Hepatocyte (in vitro differentiated cells): ENCODE results near the gene RAB28. TPM values are rescaled to one million over a fixed set of nuclear protein-coding genes. Genes with fewer than 3 reads are reported as not detected.

Source experiments
- DNase-seq: peaks from one replicate; pipeline ENCODE4 v3.0.0-alpha.2; 2016; ENCODE audit warnings: low spot score
- H2AFZ ChIP-seq: fragments of 200-600 bp; sonication (generic); 2 replicates; pipeline ENCODE4 v1.6.0; 2016; ENCODE audit warnings: antibody characterized with exemption, mild to moderate bottlenecking
- H3K27ac ChIP-seq: fragments of 200-600 bp; sonication (generic); 2 replicates; pipeline ENCODE4 v1.5.1; 2016; ENCODE audit warnings: mild to moderate bottlenecking
- H3K27me3 ChIP-seq: fragments of 200-600 bp; sonication (generic); 2 replicates; pipeline ENCODE4 v1.6.1; 2016
- H3K36me3 ChIP-seq: fragments of 200-600 bp; sonication (generic); replicated peaks from 2 replicates; pipeline ENCODE4 v1.5.1; 2016; ENCODE audit warnings: low read depth; ENCODE audit not compliant: insufficient read depth
- H3K4me1 ChIP-seq: fragments of 200-600 bp; sonication (generic); 2 replicates; pipeline ENCODE4 v1.5.1; 2016; ENCODE audit warnings: mild to moderate bottlenecking, moderate library complexity; ENCODE audit not compliant: insufficient read depth
- H3K4me2 ChIP-seq: fragments of 200-600 bp; sonication (generic); 2 replicates; pipeline ENCODE4 v1.6.0; 2016
- H3K4me3 ChIP-seq: fragments of 200-600 bp; sonication (generic); 2 replicates; pipeline ENCODE4 v1.5.1; 2016; ENCODE audit warnings: mild to moderate bottlenecking
- H3K79me2 ChIP-seq: fragments of 200-600 bp; sonication (generic); 2 replicates; pipeline ENCODE4 v1.6.0; 2017; ENCODE audit warnings: mild to moderate bottlenecking
- H3K9me2 ChIP-seq: fragments of 200-600 bp; sonication (generic); replicated peaks from 2 replicates; pipeline ENCODE4 v1.6.0; 2017; ENCODE audit warnings: mild to moderate bottlenecking; ENCODE audit not compliant: insufficient read depth
- H3K9me3 ChIP-seq: fragments of 200-600 bp; sonication (generic); 2 replicates; pipeline ENCODE4 v1.5.1; 2016; ENCODE audit warnings: low read depth, mild to moderate bottlenecking
- H4K20me1 ChIP-seq: fragments of 200-600 bp; sonication (generic); 2 replicates; pipeline ENCODE4 v1.6.0; 2016; ENCODE audit warnings: mild to moderate bottlenecking; ENCODE audit not compliant: insufficient read depth, poor library complexity, severe bottlenecking
- EZH2 ChIP-seq: fragments of 200-600 bp; sonication (generic); IDR thresholded peaks from 2 replicates; pipeline ENCODE4 v1.6.1; 2016; ENCODE audit warnings: antibody characterized with exemption, mild to moderate bottlenecking, borderline replicate concordance
- EZH2phosphoT487 ChIP-seq: fragments of 200-600 bp; sonication (generic); IDR thresholded peaks from one replicate; pipeline ENCODE4 v1.6.1; 2018; ENCODE audit warnings: antibody characterized with exemption, mild to moderate bottlenecking, low read depth, moderate library complexity; ENCODE audit not compliant: unreplicated experiment, severe bottlenecking
- WGBS: methylation state at CpG from one replicate; pipeline ENCODE4 v1.1.6; 2016; ENCODE audit warnings: low lambda C conversion rate; ENCODE audit errors: missing lambda C conversion rate; 5-methylcytosine and 5-hydroxymethylcytosine counted together
- polyA plus RNA-seq: library from polyadenylated mRNA; unstranded; fragments of >200 nt; fragmentation: Nextera tagmentation; extraction: Ambion mirVana; gene quantifications from 2 replicates; pipeline ENCODE4 v1.2.1, GENCODE V29; 2016
- total RNA-seq: library from RNA; depleted of rRNA; stranded (reverse); fragments of >200 nt; gene quantifications from 2 replicates; pipeline ENCODE4 v1.2.3, GENCODE V29; 2014
- TF ChIP-seq, protein P1 (sequence below): fragments of 200-600 bp; sonication (generic); IDR thresholded peaks from 2 replicates; pipeline ENCODE4 v1.5.1; 2016; ENCODE audit warnings: antibody characterized with exemption, mild to moderate bottlenecking; ENCODE audit not compliant: poor library complexity

Gene RAB28
- total and polyA plus RNA-seq, 2 experiments from 2014 or later = 14.5 to 26.1 TPM

DNA sequence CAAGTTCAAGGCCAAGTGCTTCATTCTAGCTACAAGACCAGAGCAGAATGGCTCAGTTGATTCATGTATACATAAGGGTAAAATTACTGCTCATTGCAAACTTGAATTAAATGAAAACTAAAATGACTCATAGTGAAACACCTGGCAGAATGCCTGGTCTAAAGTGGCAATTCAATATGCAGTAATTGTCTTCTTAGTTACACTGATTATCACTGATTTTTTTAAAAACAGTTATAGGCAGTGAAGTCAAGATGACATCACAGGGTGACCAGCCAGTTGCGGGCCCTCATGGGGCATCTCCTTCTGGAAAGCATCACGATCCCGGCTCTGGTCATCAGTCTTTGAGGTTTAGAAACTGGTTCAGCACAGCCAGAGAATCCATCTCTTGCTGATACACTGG is 154.2 kb downstream of the RAB28 start:
- WGBS = 98% methylated on average over 3 of the region's 3 CpGs
- DNase-seq = no peak
- Histone ChIP-seq H3K4me1 (no peaks in the 10 kb centered on the region), H3K4me3 (no peak overlapping the region), H3K36me3 (no peaks in the 10 kb centered on the region), H4K20me1 (no peaks in the 10 kb centered on the region), H3K9me3 (no peaks in the 10 kb centered on the region), H3K27me3 (no peaks in the 10 kb centered on the region), H3K79me2 (no peaks in the 10 kb centered on the region), H3K27ac (no peak overlapping the region), H2AFZ (no peak overlapping the region), H3K9me2 (no peaks in the 10 kb centered on the region), H3K4me2 (no peak overlapping the region)
- TF ChIP-seq, protein P1, sequence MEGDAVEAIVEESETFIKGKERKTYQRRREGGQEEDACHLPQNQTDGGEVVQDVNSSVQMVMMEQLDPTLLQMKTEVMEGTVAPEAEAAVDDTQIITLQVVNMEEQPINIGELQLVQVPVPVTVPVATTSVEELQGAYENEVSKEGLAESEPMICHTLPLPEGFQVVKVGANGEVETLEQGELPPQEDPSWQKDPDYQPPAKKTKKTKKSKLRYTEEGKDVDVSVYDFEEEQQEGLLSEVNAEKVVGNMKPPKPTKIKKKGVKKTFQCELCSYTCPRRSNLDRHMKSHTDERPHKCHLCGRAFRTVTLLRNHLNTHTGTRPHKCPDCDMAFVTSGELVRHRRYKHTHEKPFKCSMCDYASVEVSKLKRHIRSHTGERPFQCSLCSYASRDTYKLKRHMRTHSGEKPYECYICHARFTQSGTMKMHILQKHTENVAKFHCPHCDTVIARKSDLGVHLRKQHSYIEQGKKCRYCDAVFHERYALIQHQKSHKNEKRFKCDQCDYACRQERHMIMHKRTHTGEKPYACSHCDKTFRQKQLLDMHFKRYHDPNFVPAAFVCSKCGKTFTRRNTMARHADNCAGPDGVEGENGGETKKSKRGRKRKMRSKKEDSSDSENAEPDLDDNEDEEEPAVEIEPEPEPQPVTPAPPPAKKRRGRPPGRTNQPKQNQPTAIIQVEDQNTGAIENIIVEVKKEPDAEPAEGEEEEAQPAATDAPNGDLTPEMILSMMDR = no peak
- TF ChIP-seq EZH2phosphoT487 (no peak), EZH2 (no peak)

DNA sequence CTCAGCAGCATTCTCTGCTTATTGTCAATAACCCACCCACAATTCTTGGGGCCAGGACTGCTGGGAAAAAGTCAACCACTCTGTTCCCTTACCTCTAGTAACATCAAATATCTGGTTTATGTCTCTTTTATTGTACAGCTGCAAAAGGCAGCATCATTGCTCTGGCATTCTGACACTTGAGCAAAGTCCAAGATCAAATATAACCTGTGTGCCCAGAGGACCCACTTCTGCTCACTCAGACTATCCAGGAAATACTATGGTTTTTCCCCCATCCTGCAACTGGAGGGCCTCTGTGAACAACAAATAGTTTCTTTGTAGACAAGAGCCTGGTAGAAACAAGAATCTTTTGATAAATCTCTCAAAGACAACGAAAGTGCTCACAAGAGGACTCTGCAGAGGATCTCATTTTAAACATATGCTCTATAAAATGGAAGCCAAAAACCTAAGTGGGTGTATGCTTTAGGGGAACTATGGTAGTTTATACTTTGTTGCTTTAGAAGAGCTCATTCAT is 154.7 kb downstream of the RAB28 start:
- DNase-seq = no peak
- Histone ChIP-seq H3K4me1 (no peaks in the 10 kb centered on the region), H3K4me3 (no peak overlapping the region), H3K27ac (no peak overlapping the region), H3K27me3 (no peaks in the 10 kb centered on the region), H3K9me2 (no peaks in the 10 kb centered on the region), H3K36me3 (no peaks in the 10 kb centered on the region), H3K79me2 (no peaks in the 10 kb centered on the region), H3K4me2 (no peak overlapping the region), H3K9me3 (no peaks in the 10 kb centered on the region), H4K20me1 (no peaks in the 10 kb centered on the region), H2AFZ (no peak overlapping the region)
- 81% methylated on average over 1 of the region's 1 CpG for WGBS
- TF ChIP-seq, protein P1 = no peak
- TF ChIP-seq EZH2phosphoT487 = no peak
- no peak for TF ChIP-seq EZH2

DNA sequence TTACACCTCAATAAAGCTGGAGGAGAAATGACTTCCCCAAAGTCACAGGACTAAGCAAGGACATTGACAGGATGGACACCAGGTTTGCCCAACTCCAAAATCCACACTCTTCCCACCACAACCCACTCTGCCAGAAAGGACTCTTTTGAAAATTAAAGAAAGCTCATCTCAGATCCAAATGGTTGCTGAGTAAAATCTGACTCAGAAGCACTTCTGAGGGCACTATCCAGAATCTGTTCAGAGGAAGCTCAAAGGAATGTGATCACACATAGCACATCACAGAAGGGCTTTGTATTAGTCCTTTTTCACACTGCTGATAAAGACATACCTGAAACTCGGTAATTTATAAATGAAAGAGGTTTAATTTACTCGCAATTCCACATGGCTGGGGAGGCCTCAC is 155.5 kb downstream of the RAB28 start:
- DNase-seq = no peak
- no peaks in the 10 kb centered on the region for H3K36me3 ChIP-seq
- TF ChIP-seq, protein P1 = no peak
- no peak for TF ChIP-seq EZH2
- TF ChIP-seq EZH2phosphoT487 = no peak
- H3K4me1 ChIP-seq = no peaks in the 10 kb centered on the region
- H3K9me2 ChIP-seq = no peaks in the 10 kb centered on the region
- H3K79me2 ChIP-seq = no peaks in the 10 kb centered on the region
- no peaks in the 10 kb centered on the region for H3K27me3 ChIP-seq
- no peak overlapping the region for H2AFZ ChIP-seq
- 91% methylated on average over 2 of the region's 2 CpGs for WGBS
- no peak overlapping the region for H3K27ac ChIP-seq
- no peaks in the 10 kb centered on the region for H3K9me3 ChIP-seq
- no peaks in the 10 kb centered on the region for H4K20me1 ChIP-seq
- H3K4me3 ChIP-seq = no peak overlapping the region
- no peak overlapping the region for H3K4me2 ChIP-seq

DNA sequence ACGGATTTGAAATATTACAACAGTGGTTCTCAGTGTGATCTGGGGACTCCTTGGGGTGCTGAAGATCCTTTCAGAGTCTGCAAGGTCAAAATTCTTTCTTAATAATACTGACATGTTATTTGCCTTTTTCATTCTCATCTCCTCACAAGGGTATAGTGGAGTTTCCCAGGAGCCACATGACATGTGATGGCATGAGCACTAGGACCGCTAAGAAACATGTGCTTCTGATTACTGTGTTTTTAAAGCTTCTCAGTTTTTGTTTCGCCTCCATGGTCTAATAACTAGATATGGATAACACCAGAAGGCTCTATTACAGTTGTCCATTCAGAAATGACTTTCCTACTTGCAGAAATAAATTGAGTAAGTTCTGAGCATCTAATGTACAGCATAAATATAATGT is 156.1 kb downstream of the RAB28 start:
- TF ChIP-seq EZH2phosphoT487 = no peak
- TF ChIP-seq, protein P1 = no peak
- TF ChIP-seq EZH2 = no peak
- Histone ChIP-seq H3K4me2 (no peak overlapping the region), H3K27ac (no peak overlapping the region), H3K79me2 (no peaks in the 10 kb centered on the region), H3K4me1 (no peaks in the 10 kb centered on the region), H3K4me3 (no peak overlapping the region), H3K36me3 (no peaks in the 10 kb centered on the region), H4K20me1 (no peaks in the 10 kb centered on the region), H3K9me2 (no peaks in the 10 kb centered on the region), H2AFZ (no peak overlapping the region), H3K9me3 (no peaks in the 10 kb centered on the region), H3K27me3 (no peaks in the 10 kb centered on the region)
- no peak for DNase-seq
- 72% methylated on average over 3 of the region's 3 CpGs for WGBS
